ENCODE data around the gene FILIP1.

The FILIP1 gene

DNA sequence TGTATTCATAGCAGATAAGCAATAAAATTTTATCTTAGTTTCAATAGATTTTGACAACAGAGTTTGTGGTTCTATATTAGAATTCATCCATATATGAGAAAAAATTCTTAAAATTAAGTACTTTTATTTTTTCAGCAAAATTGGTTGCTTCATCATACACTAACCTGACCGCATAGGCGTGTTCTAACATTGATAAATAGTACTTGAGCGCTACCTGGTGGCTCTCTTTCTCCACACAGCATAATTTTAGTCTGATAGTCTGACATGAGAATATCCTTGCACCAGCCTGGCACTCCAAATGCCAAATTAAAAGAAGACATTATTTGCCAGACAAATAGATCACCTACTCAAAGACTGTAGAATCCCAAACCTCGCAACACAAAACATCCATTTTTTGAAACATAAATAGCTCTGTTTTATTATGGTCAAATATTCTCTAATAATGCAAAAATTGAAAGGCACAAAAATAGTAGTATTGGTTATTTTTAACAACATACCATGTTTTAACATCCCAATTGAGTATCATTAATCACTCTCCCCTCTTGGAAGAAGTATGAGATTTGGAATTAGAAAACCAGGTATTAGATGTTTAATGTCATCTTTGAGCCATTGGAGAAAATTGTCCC is 33.0 kb upstream of the FILIP1 start:
- H3K27ac ChIP-seq (ENCODE audit: low read length, poor library complexity, severe bottlenecking): no peak overlapping the region
- H4K91ac ChIP-seq (ENCODE audit: low read length): no peak overlapping the region
- no peak overlapping the region for H3K4me2 ChIP-seq (ENCODE audit: low read length, poor library complexity, severe bottlenecking)
- H2BK15ac ChIP-seq (ENCODE audit: low read depth, poor library complexity, severe bottlenecking): no peak overlapping the region
- no peaks in the 10 kb centered on the region for H3K9me3 ChIP-seq (ENCODE audit: control insufficient read depth, low read length)
- no peaks in the 10 kb centered on the region for H3K36me3 ChIP-seq (ENCODE audit: control insufficient read depth in 1 of 2, insufficient read depth in 2 of 2, low read depth in 1 of 2, low read length in 2 of 2)
- WGBS: 4% methylated on average over 3 of the region's 4 CpGs
- H3K79me1 ChIP-seq (replicated peaks; ENCODE audit: low read length, poor library complexity, severe bottlenecking): peaks cover 1% of the 10 kb centered on the region
- H4K8ac ChIP-seq (ENCODE audit: low read length): no peak overlapping the region
- no peak overlapping the region for H2AFZ ChIP-seq (ENCODE audit: low read depth, low read length)
- no peak overlapping the region for H2BK12ac ChIP-seq (ENCODE audit: low read length in 2 of 2)
- H2BK120ac ChIP-seq (ENCODE audit: low read depth, low read length): no peak overlapping the region
- no peak overlapping the region for H3K9ac ChIP-seq (ENCODE audit: low read length)
- H3K4me1 ChIP-seq (ENCODE audit: control insufficient read depth, insufficient read depth, low read depth, low read length): peaks cover 2% of the 10 kb centered on the region
- no peak overlapping the region for H2AK5ac ChIP-seq (ENCODE audit: low read length, severe bottlenecking)
- H3K14ac ChIP-seq (ENCODE audit: low read length in 2 of 2): no peak overlapping the region
- H3K18ac ChIP-seq (ENCODE audit: low read depth in 1 of 2, low read length in 2 of 2): no peak overlapping the region
- DNase-seq: peak; percentile 77
- no peaks in the 10 kb centered on the region for H3K27me3 ChIP-seq (ENCODE audit: control insufficient read depth in 1 of 2, insufficient read depth in 1 of 2, low read length in 2 of 2)
- no peak overlapping the region for H3K4me3 ChIP-seq (ENCODE audit: insufficient read depth in 1 of 2, low read depth in 1 of 2, low read length in 2 of 2)
- H3K4ac ChIP-seq (ENCODE audit: low read depth in 1 of 2, low read length in 2 of 2): no peak overlapping the region
- no peak overlapping the region for H3K23ac ChIP-seq (ENCODE audit: low read length in 2 of 2)
- no peak overlapping the region for H2BK5ac ChIP-seq (ENCODE audit: low read depth, low read length, poor library complexity, severe bottlenecking)

DNA sequence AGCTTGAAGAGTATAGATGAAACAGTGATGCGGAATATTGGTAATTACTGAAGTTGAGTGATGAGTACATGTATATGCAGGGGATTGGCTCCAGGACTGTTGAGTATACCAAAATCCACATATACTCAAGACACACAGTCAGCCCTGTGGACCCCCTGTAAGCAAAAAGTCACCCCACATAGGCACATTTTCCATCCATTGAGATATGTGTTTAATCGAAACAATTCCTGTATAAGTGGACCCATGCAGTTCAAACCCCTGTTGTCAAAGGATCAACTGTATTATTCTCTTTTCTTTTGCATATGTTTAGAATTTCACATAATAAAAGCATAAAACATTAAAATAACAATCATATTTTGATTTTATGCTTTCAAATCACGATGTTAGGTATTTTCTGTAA is 32.1 kb upstream of the FILIP1 start:
- no peak for DNase-seq
- no peak overlapping the region for H2AK5ac ChIP-seq (ENCODE audit: low read length, severe bottlenecking)
- no peak overlapping the region for H2BK15ac ChIP-seq (ENCODE audit: low read depth, poor library complexity, severe bottlenecking)
- no peak overlapping the region for H3K4ac ChIP-seq (ENCODE audit: low read depth in 1 of 2, low read length in 2 of 2)
- no peak overlapping the region for H3K4me2 ChIP-seq (ENCODE audit: low read length, poor library complexity, severe bottlenecking)
- peaks cover 1% of the 10 kb centered on the region for H3K79me1 ChIP-seq (replicated peaks; ENCODE audit: low read length, poor library complexity, severe bottlenecking)
- H3K23ac ChIP-seq (ENCODE audit: low read length in 2 of 2): no peak overlapping the region
- H3K18ac ChIP-seq (ENCODE audit: low read depth in 1 of 2, low read length in 2 of 2): peak overlapping the region in 1 of 2 experiments; percentile 10
- H3K27me3 ChIP-seq (ENCODE audit: control insufficient read depth in 1 of 2, insufficient read depth in 1 of 2, low read length in 2 of 2): no peaks in the 10 kb centered on the region
- H2AFZ ChIP-seq (ENCODE audit: low read depth, low read length): no peak overlapping the region
- H2BK12ac ChIP-seq (ENCODE audit: low read length in 2 of 2): no peak overlapping the region
- H2BK5ac ChIP-seq (ENCODE audit: low read depth, low read length, poor library complexity, severe bottlenecking): no peak overlapping the region
- WGBS: 100% methylated on average over 1 of the region's 3 CpGs
- no peak overlapping the region for H4K91ac ChIP-seq (ENCODE audit: low read length)
- no peak overlapping the region for H3K9ac ChIP-seq (ENCODE audit: low read length)
- no peak overlapping the region for H3K4me3 ChIP-seq (ENCODE audit: insufficient read depth in 1 of 2, low read depth in 1 of 2, low read length in 2 of 2)
- H3K36me3 ChIP-seq (ENCODE audit: control insufficient read depth in 1 of 2, insufficient read depth in 2 of 2, low read depth in 1 of 2, low read length in 2 of 2): no peaks in the 10 kb centered on the region
- H3K9me3 ChIP-seq (ENCODE audit: control insufficient read depth, low read length): no peaks in the 10 kb centered on the region
- peaks cover 2% of the 10 kb centered on the region for H3K4me1 ChIP-seq (ENCODE audit: control insufficient read depth, insufficient read depth, low read depth, low read length)
- no peak overlapping the region for H3K14ac ChIP-seq (ENCODE audit: low read length in 2 of 2)
- no peak overlapping the region for H2BK120ac ChIP-seq (ENCODE audit: low read depth, low read length)
- H3K27ac ChIP-seq (ENCODE audit: low read length, poor library complexity, severe bottlenecking): no peak overlapping the region
- no peak overlapping the region for H4K8ac ChIP-seq (ENCODE audit: low read length)

GRCh38 chr6:75524322-75524972 is 30.8 kb upstream of the FILIP1 start:
- H2BK15ac ChIP-seq (ENCODE audit: low read depth, poor library complexity, severe bottlenecking): no peak overlapping the region
- WGBS: under 1% methylated on average over 8 of the region's 9 CpGs
- no peak overlapping the region for H3K14ac ChIP-seq (ENCODE audit: low read length in 2 of 2)
- H2BK12ac ChIP-seq (ENCODE audit: low read length in 2 of 2): no peak overlapping the region
- no peak overlapping the region for H2BK120ac ChIP-seq (ENCODE audit: low read depth, low read length)
- peak overlapping the region; percentile 92 for H3K27ac ChIP-seq (ENCODE audit: low read length, poor library complexity, severe bottlenecking)
- H3K27me3 ChIP-seq (ENCODE audit: control insufficient read depth in 1 of 2, insufficient read depth in 1 of 2, low read length in 2 of 2): no peaks in the 10 kb centered on the region
- H3K36me3 ChIP-seq (ENCODE audit: control insufficient read depth in 1 of 2, insufficient read depth in 2 of 2, low read depth in 1 of 2, low read length in 2 of 2): no peaks in the 10 kb centered on the region
- H3K4me1 ChIP-seq (ENCODE audit: control insufficient read depth, insufficient read depth, low read depth, low read length): peaks cover 2% of the 10 kb centered on the region
- peak overlapping the region; percentile 31 for H2BK5ac ChIP-seq (ENCODE audit: low read depth, low read length, poor library complexity, severe bottlenecking)
- H3K9ac ChIP-seq (ENCODE audit: low read length): peak overlapping the region; percentile 51
- H4K91ac ChIP-seq (ENCODE audit: low read length): no peak overlapping the region
- H3K18ac ChIP-seq (ENCODE audit: low read depth in 1 of 2, low read length in 2 of 2): no peak overlapping the region
- H3K4me3 ChIP-seq (ENCODE audit: insufficient read depth in 1 of 2, low read depth in 1 of 2, low read length in 2 of 2): peak overlapping the region in 1 of 2 experiments; percentile 54
- no peak overlapping the region for H2AFZ ChIP-seq (ENCODE audit: low read depth, low read length)
- peak; percentile 91 for DNase-seq
- no peaks in the 10 kb centered on the region for H3K9me3 ChIP-seq (ENCODE audit: control insufficient read depth, low read length)
- no peak overlapping the region for H3K4me2 ChIP-seq (ENCODE audit: low read length, poor library complexity, severe bottlenecking)
- no peak overlapping the region for H3K23ac ChIP-seq (ENCODE audit: low read length in 2 of 2)
- H3K79me1 ChIP-seq (replicated peaks; ENCODE audit: low read length, poor library complexity, severe bottlenecking): peaks cover 1% of the 10 kb centered on the region
- no peak overlapping the region for H3K4ac ChIP-seq (ENCODE audit: low read depth in 1 of 2, low read length in 2 of 2)
- H4K8ac ChIP-seq (ENCODE audit: low read length): no peak overlapping the region
- no peak overlapping the region for H2AK5ac ChIP-seq (ENCODE audit: low read length, severe bottlenecking)

GRCh38 chr6:75516757-75517156 is 23.2 kb upstream of the FILIP1 start:
- DNase-seq: no peak
- H3K4me1 ChIP-seq (ENCODE audit: control insufficient read depth, insufficient read depth, low read depth, low read length): no peaks in the 10 kb centered on the region
- H2BK5ac ChIP-seq (ENCODE audit: low read depth, low read length, poor library complexity, severe bottlenecking): no peak overlapping the region
- no peak overlapping the region for H3K27ac ChIP-seq (ENCODE audit: low read length, poor library complexity, severe bottlenecking)
- 0% methylated on average over 1 of the region's 2 CpGs for WGBS
- no peak overlapping the region for H4K8ac ChIP-seq (ENCODE audit: low read length)
- no peak overlapping the region for H4K91ac ChIP-seq (ENCODE audit: low read length)
- H2BK15ac ChIP-seq (ENCODE audit: low read depth, poor library complexity, severe bottlenecking): no peak overlapping the region
- H3K4me3 ChIP-seq (ENCODE audit: insufficient read depth in 1 of 2, low read depth in 1 of 2, low read length in 2 of 2): no peak overlapping the region
- no peaks in the 10 kb centered on the region for H3K27me3 ChIP-seq (ENCODE audit: control insufficient read depth in 1 of 2, insufficient read depth in 1 of 2, low read length in 2 of 2)
- no peak overlapping the region for H2BK12ac ChIP-seq (ENCODE audit: low read length in 2 of 2)
- H2AK5ac ChIP-seq (ENCODE audit: low read length, severe bottlenecking): no peak overlapping the region
- H2BK120ac ChIP-seq (ENCODE audit: low read depth, low read length): no peak overlapping the region
- H3K79me1 ChIP-seq (replicated peaks; ENCODE audit: low read length, poor library complexity, severe bottlenecking): no peaks in the 10 kb centered on the region
- no peak overlapping the region for H3K9ac ChIP-seq (ENCODE audit: low read length)
- no peak overlapping the region for H2AFZ ChIP-seq (ENCODE audit: low read depth, low read length)
- H3K4ac ChIP-seq (ENCODE audit: low read depth in 1 of 2, low read length in 2 of 2): no peak overlapping the region
- H3K18ac ChIP-seq (ENCODE audit: low read depth in 1 of 2, low read length in 2 of 2): no peak overlapping the region
- no peaks in the 10 kb centered on the region for H3K9me3 ChIP-seq (ENCODE audit: control insufficient read depth, low read length)
- H3K4me2 ChIP-seq (ENCODE audit: low read length, poor library complexity, severe bottlenecking): no peak overlapping the region
- no peak overlapping the region for H3K14ac ChIP-seq (ENCODE audit: low read length in 2 of 2)
- no peaks in the 10 kb centered on the region for H3K36me3 ChIP-seq (ENCODE audit: control insufficient read depth in 1 of 2, insufficient read depth in 2 of 2, low read depth in 1 of 2, low read length in 2 of 2)
- H3K23ac ChIP-seq (ENCODE audit: low read length in 2 of 2): no peak overlapping the region

Data from mesenchymal stem cell (in vitro differentiated cells and primary cell).